ENCODE results near the gene CCDC70. TPM values are rescaled to one million over a fixed set of nuclear protein-coding genes. Genes with fewer than 3 reads are reported as not detected.

The CCDC70 gene
- total RNA-seq, 1 experiment from 2014 or later = not detected

- TF ChIP-seq ZNF425 (CRISPR knock-in tag; conservative IDR thresholded peaks at IDR 0.05) = no peak
These were observed 36.0 kb upstream of the CCDC70 start (continued) for GRCh38 chr13:51825681-51826254.

DNA sequence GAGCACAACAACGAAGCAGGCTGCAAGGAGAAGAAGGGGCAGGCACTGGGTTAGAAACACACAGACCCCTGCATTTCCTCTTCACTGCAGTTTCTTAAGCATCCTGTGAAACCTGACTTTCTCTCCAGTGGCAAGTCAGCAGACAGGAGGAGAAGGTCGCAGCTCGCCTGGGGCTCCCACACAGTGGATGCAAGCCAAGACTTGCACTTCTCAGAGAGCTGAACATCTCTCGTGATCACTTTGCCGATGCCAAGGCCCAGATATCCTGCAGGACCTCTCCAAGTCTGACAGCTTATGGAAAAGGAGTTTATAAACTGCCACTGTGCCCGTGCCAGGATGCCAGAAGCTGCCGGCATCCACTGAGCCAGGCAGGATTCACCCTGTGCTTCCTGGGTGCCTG lies 35.2 kb upstream of the CCDC70 start:
- ChIA-PET CTCF (interaction anchor here (1.1 to 2.1 kb wide), 6 partner anchors 11 to 301 kb away, joined by 3 to 8 read pairs (median 5); partner anchors contain the start of gene TMEM272), POLR2A (no interaction called here)
- H3K27me3 Mint-ChIP-seq (ENCODE audit: low read depth) = peaks cover 4% of the 10 kb centered on the region; the same call in 1 of the 2 replicates
- ATAC-seq = no peak
- H3K9me3 Mint-ChIP-seq = no peaks in the 10 kb centered on the region
- no peak for DNase-seq (ENCODE audit: low spot score)
- H3K36me3 Mint-ChIP-seq = no peaks in the 10 kb centered on the region
- H3K4me3 Mint-ChIP-seq = no peak overlapping the region
- no peak for TF ChIP-seq ATF3 (CRISPR knock-in tag; conservative IDR thresholded peaks at IDR 0.05)
- no peak for TF ChIP-seq TP53 (CRISPR knock-in tag; IDR thresholded peaks at IDR 0.05)
- TF ChIP-seq ZNF263 (CRISPR knock-in tag; IDR thresholded peaks at IDR 0.05; ENCODE audit: low read depth) = no peak
- TF ChIP-seq, protein P1, sequence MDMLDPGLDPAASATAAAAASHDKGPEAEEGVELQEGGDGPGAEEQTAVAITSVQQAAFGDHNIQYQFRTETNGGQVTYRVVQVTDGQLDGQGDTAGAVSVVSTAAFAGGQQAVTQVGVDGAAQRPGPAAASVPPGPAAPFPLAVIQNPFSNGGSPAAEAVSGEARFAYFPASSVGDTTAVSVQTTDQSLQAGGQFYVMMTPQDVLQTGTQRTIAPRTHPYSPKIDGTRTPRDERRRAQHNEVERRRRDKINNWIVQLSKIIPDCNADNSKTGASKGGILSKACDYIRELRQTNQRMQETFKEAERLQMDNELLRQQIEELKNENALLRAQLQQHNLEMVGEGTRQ (CRISPR knock-in tag; IDR thresholded peaks at IDR 0.05) = no peak
- TF ChIP-seq FOXK1 (CRISPR knock-in tag; IDR thresholded peaks at IDR 0.05) = no peak
- TF ChIP-seq, protein P2, sequence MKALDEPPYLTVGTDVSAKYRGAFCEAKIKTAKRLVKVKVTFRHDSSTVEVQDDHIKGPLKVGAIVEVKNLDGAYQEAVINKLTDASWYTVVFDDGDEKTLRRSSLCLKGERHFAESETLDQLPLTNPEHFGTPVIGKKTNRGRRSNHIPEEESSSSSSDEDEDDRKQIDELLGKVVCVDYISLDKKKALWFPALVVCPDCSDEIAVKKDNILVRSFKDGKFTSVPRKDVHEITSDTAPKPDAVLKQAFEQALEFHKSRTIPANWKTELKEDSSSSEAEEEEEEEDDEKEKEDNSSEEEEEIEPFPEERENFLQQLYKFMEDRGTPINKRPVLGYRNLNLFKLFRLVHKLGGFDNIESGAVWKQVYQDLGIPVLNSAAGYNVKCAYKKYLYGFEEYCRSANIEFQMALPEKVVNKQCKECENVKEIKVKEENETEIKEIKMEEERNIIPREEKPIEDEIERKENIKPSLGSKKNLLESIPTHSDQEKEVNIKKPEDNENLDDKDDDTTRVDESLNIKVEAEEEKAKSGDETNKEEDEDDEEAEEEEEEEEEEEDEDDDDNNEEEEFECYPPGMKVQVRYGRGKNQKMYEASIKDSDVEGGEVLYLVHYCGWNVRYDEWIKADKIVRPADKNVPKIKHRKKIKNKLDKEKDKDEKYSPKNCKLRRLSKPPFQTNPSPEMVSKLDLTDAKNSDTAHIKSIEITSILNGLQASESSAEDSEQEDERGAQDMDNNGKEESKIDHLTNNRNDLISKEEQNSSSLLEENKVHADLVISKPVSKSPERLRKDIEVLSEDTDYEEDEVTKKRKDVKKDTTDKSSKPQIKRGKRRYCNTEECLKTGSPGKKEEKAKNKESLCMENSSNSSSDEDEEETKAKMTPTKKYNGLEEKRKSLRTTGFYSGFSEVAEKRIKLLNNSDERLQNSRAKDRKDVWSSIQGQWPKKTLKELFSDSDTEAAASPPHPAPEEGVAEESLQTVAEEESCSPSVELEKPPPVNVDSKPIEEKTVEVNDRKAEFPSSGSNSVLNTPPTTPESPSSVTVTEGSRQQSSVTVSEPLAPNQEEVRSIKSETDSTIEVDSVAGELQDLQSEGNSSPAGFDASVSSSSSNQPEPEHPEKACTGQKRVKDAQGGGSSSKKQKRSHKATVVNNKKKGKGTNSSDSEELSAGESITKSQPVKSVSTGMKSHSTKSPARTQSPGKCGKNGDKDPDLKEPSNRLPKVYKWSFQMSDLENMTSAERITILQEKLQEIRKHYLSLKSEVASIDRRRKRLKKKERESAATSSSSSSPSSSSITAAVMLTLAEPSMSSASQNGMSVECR (CRISPR knock-in tag; IDR thresholded peaks at IDR 0.05; ENCODE audit: borderline replicate concordance) = no peak
- TF ChIP-seq, protein P3, sequence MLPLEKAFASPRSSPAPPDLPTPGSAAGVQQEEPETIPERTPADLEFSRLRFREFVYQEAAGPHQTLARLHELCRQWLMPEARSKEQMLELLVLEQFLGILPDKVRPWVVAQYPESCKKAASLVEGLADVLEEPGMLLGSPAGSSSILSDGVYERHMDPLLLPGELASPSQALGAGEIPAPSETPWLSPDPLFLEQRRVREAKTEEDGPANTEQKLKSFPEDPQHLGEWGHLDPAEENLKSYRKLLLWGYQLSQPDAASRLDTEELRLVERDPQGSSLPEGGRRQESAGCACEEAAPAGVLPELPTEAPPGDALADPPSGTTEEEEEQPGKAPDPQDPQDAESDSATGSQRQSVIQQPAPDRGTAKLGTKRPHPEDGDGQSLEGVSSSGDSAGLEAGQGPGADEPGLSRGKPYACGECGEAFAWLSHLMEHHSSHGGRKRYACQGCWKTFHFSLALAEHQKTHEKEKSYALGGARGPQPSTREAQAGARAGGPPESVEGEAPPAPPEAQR (CRISPR knock-in tag; IDR thresholded peaks at IDR 0.05) = no peak
- TF ChIP-seq NR3C1 (CRISPR knock-in tag; conservative IDR thresholded peaks at IDR 0.05; ENCODE audit: low read depth) = no peak
- TF ChIP-seq EMX1 (CRISPR knock-in tag; IDR thresholded peaks at IDR 0.05) = no peak
- TF ChIP-seq, protein P4, sequence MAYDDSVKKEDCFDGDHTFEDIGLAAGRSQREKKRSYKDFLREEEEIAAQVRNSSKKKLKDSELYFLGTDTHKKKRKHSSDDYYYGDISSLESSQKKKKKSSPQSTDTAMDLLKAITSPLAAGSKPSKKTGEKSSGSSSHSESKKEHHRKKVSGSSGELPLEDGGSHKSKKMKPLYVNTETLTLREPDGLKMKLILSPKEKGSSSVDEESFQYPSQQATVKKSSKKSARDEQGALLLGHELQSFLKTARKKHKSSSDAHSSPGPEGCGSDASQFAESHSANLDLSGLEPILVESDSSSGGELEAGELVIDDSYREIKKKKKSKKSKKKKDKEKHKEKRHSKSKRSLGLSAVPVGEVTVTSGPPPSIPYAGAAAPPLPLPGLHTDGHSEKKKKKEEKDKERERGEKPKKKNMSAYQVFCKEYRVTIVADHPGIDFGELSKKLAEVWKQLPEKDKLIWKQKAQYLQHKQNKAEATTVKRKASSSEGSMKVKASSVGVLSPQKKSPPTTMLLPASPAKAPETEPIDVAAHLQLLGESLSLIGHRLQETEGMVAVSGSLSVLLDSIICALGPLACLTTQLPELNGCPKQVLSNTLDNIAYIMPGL (CRISPR knock-in tag; IDR thresholded peaks at IDR 0.05) = no peak
- TF ChIP-seq NFE2L1 (CRISPR knock-in tag; IDR thresholded peaks at IDR 0.05) = no peak
- no peak for TF ChIP-seq E2F5 (CRISPR knock-in tag; IDR thresholded peaks at IDR 0.05)
- TF ChIP-seq, protein P5, sequence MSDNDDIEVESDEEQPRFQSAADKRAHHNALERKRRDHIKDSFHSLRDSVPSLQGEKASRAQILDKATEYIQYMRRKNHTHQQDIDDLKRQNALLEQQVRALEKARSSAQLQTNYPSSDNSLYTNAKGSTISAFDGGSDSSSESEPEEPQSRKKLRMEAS (CRISPR knock-in tag; IDR thresholded peaks at IDR 0.05) = no peak
- TF ChIP-seq MYBL2 (CRISPR knock-in tag; IDR thresholded peaks at IDR 0.05) = no peak
- TF ChIP-seq GABPB1 (CRISPR knock-in tag; IDR thresholded peaks at IDR 0.05) = no peak
- TF ChIP-seq PREB (CRISPR knock-in tag; IDR thresholded peaks at IDR 0.05; ENCODE audit: borderline replicate concordance) = no peak
- TF ChIP-seq ZNF317 (CRISPR knock-in tag; IDR thresholded peaks at IDR 0.05; ENCODE audit: borderline replicate concordance, low read depth) = no peak
- H3K27ac Mint-ChIP-seq = no peak overlapping the region
- H3K4me1 Mint-ChIP-seq = peaks cover 19% of the 10 kb centered on the region

Data from WTC11 (cell line).